Measurements from ENCODE around the gene NMUR1. TPM values are rescaled to one million over a fixed set of nuclear protein-coding genes. Genes with fewer than 3 reads are reported as not detected.

The NMUR1 gene
- total and polyA plus RNA-seq, 2 experiments from 2014 or later, result 0.29 to 0.59 TPM

- TF ChIP-seq ZNF462 (CRISPR knock-in tag; IDR thresholded peaks at IDR 0.05) (no peak), CTCF (conservative IDR thresholded peaks at IDR 0.05; ENCODE audit: low read depth in 2 of 2) (no peak), EZH2 (IDR thresholded peaks at IDR 0.05; ENCODE audit: low read depth, unreplicated experiment) (no peak), EZH2phosphoT487 (IDR thresholded peaks at IDR 0.05; ENCODE audit: unreplicated experiment) (no peak), CREB1 (CRISPR knock-in tag; IDR thresholded peaks at IDR 0.05; ENCODE audit: low read depth) (no peak), ETS1 (IDR thresholded peaks at IDR 0.05) (no peak)
Measured at GRCh38 chr2:231531883-231532755, 1.9 kb upstream of the NMUR1 start (continued).
